A549 (cell line): Measurements from ENCODE around the gene ZNF749. TPM values are rescaled to one million over a fixed set of nuclear protein-coding genes. Genes with fewer than 3 reads are reported as not detected.
A peak's percentile ranks its signal among the peaks of the same experiment; 100 is the strongest.

Experiments used
- ATAC-seq, 2 experiments: fragments of 200-7000 bp in 1 of 2; fragments of >200 bp in 1 of 2; cut with Nextera tagmentation in 1 of 2; cut with Tn5 transposase in 1 of 2; 3 replicates each; pipeline versions ENCODE4 v1.8.0 to v1.9.1; 2018 to 2020; ENCODE audit warnings: mild to moderate bottlenecking in 1 of 2, moderate library complexity in 1 of 2
- CTCF ChIA-PET: fragments of 300-600 bp; sonication (Branson Sonifier 250); formaldehyde crosslinking; extraction: SDS; loops from one replicate; lab custom pipeline; 2021; ENCODE audit warnings: antibody characterized with exemption, inconsistent platforms; lab: Yijun Ruan, JAX
- POLR2A ChIA-PET: fragments of 350-600 bp; formaldehyde crosslinking; extraction: SDS; loops from one replicate; lab custom pipeline; 2021; ENCODE audit warnings: antibody characterized with exemption, inconsistent platforms; lab: Yijun Ruan, JAX
- DNase-seq, 2 experiments: peaks; one replicate each; pipeline versions ENCODE4 v3.0.0 to v3.0.0-alpha.2; 2011 to 2016; ENCODE audit warnings: low read depth in 1 of 2, low spot score in 1 of 2
- FAIRE-seq: peaks from 2 replicates; lab custom pipeline; 2011; peaks lifted over from hg19 to GRCh38; lab: Jason Lieb, UNC
- H3K27ac ChIP-seq, 2 experiments: fragments of >200 bp; sonication (Bioruptor Twin); formaldehyde crosslinking; 3 replicates each; pipeline ENCODE4 v1.5.1; 2016 to 2017
- H3K4me1 ChIP-seq: fragments of >200 bp; sonication (Bioruptor Twin); formaldehyde crosslinking; 3 replicates; pipeline ENCODE4 v1.6.1; 2016
- H3K4me2 ChIP-seq: fragments of >200 bp; sonication (Bioruptor Twin); formaldehyde crosslinking; 3 replicates; pipeline ENCODE4 v1.6.1; 2016
- H3K4me3 ChIP-seq: fragments of >200 bp; sonication (Bioruptor Twin); formaldehyde crosslinking; 3 replicates; pipeline ENCODE4 v1.5.1; 2016
- H3K9me3 ChIP-seq: fragments of >200 bp; sonication (Bioruptor Twin); formaldehyde crosslinking; 3 replicates; pipeline ENCODE4 v1.6.1; 2016
- BHLHE40 ChIP-seq: IDR thresholded peaks from 2 replicates; pipeline ENCODE4 v1.6.1; 2012; ENCODE audit warnings: low read depth, low read length, inconsistent platforms
- CBX2 ChIP-seq: fragments of 200-600 bp; sonication (generic); IDR thresholded peaks from 2 replicates; pipeline ENCODE4 v1.6.1; 2016; ENCODE audit warnings: low read depth, mild to moderate bottlenecking, borderline replicate concordance
- CTCF ChIP-seq: fragments of >200 bp; sonication (Bioruptor Twin); formaldehyde crosslinking; IDR thresholded peaks from 3 replicates; pipeline ENCODE4 v1.5.1; 2016
- E2F6 ChIP-seq: IDR thresholded peaks from 2 replicates; pipeline ENCODE4 v1.6.1; 2012; ENCODE audit warnings: low read depth, borderline replicate concordance
- EHF ChIP-seq: fragments of 250-450 bp; sonication (Bioruptor Pico); IDR thresholded peaks from 2 replicates; pipeline ENCODE4 v1.5.0; 2020; ENCODE audit warnings: mild to moderate bottlenecking
- EHMT2 ChIP-seq: fragments of 200-600 bp; sonication (generic); IDR thresholded peaks from 2 replicates; pipeline ENCODE4 v1.6.1; 2016; ENCODE audit warnings: antibody characterized with exemption, low read depth, mild to moderate bottlenecking, moderate library complexity
- ELK1 ChIP-seq: fragments of 150-350 bp; IDR thresholded peaks from 2 replicates; pipeline ENCODE4 v1.6.1; 2014; ENCODE audit warnings: low read depth, mild to moderate bottlenecking, low read length
- FOSB ChIP-seq: fragments of 250-450 bp; sonication (Bioruptor Pico); IDR thresholded peaks from 2 replicates; pipeline ENCODE4 v1.5.0; 2020; ENCODE audit warnings: mild to moderate bottlenecking, moderate library complexity
- FOXS1 ChIP-seq: fragments of 250-450 bp; sonication (Bioruptor Pico); IDR thresholded peaks from 2 replicates; pipeline ENCODE4 v1.5.0; 2020; ENCODE audit warnings: mild to moderate bottlenecking, moderate library complexity
- HDAC2 ChIP-seq: fragments of 200-600 bp; sonication (generic); IDR thresholded peaks from 2 replicates; pipeline ENCODE4 v1.6.1; 2016
- HOXB13 ChIP-seq: fragments of 250-450 bp; sonication (Bioruptor Pico); IDR thresholded peaks from 2 replicates; pipeline ENCODE4 v1.5.0; 2020; ENCODE audit warnings: low read depth, mild to moderate bottlenecking, moderate library complexity
- HOXB5 ChIP-seq: fragments of 250-450 bp; sonication (Bioruptor Pico); IDR thresholded peaks from 2 replicates; pipeline ENCODE4 v1.5.0; 2020; ENCODE audit warnings: mild to moderate bottlenecking, moderate library complexity
- MAX ChIP-seq: IDR thresholded peaks from 2 replicates; pipeline ENCODE4 v1.6.1; 2012
- NFE2L2 ChIP-seq: fragments of 150-350 bp; conservative IDR thresholded peaks from 2 replicates; pipeline ENCODE4 v1.6.1; 2014; ENCODE audit warnings: low read length
- PBX3 ChIP-seq: IDR thresholded peaks from 2 replicates; pipeline ENCODE4 v1.6.1; 2012
- POLR2A ChIP-seq: IDR thresholded peaks from 2 replicates; pipeline ENCODE4 v1.6.1; 2012; ENCODE audit warnings: mild to moderate bottlenecking, low read length
- RAD21 ChIP-seq, 2 experiments: fragments of >200 bp in 1 of 2; sonication (Bioruptor Twin) in 1 of 2; formaldehyde crosslinking in 1 of 2; IDR thresholded peaks in 1 of 2; conservative IDR thresholded peaks in 1 of 2; 2 replicates in 1 of 2; 3 replicates in 1 of 2; pipeline ENCODE4 v1.6.1; 2012 to 2018; ENCODE audit warnings: inconsistent platforms in 1 of 2
- RCOR1 ChIP-seq: fragments of 150-350 bp; IDR thresholded peaks from 2 replicates; pipeline ENCODE4 v1.6.1; 2014; ENCODE audit warnings: antibody characterized with exemption, low read length, low read depth
- REST ChIP-seq: fragments of 200-600 bp; sonication (generic); IDR thresholded peaks from 2 replicates; pipeline ENCODE4 v1.6.1; 2016; ENCODE audit warnings: antibody characterized with exemption, mild to moderate bottlenecking, moderate library complexity
- RFX5 ChIP-seq: fragments of 450-650 bp; IDR thresholded peaks from 2 replicates; pipeline ENCODE4 v1.7.1; 2014; ENCODE audit warnings: antibody characterized with exemption, mild to moderate bottlenecking, moderate library complexity
- RNF2 ChIP-seq: fragments of 200-600 bp; sonication (generic); IDR thresholded peaks from 2 replicates; pipeline ENCODE4 v1.6.1; 2016; ENCODE audit warnings: low read depth, mild to moderate bottlenecking, antibody characterized with exemption, moderate library complexity, borderline replicate concordance
- TFCP2L1 ChIP-seq: fragments of 250-450 bp; sonication (Bioruptor Pico); IDR thresholded peaks from 2 replicates; pipeline ENCODE4 v1.5.0; 2021; ENCODE audit warnings: mild to moderate bottlenecking
- TP53 ChIP-seq: fragments of 250-450 bp; sonication (Bioruptor Pico); IDR thresholded peaks from 2 replicates; pipeline ENCODE4 v1.5.0; 2021; ENCODE audit warnings: mild to moderate bottlenecking, moderate library complexity
- ZC3H11A ChIP-seq: fragments of 450-650 bp; IDR thresholded peaks from 2 replicates; pipeline ENCODE4 v1.6.1; 2014; ENCODE audit warnings: antibody characterized with exemption, mild to moderate bottlenecking
- whole genome bisulfite sequencing: methylation state at CpG from one replicate; pipeline ENCODE4 v1.1.6; 2017; ENCODE audit errors: missing lambda C conversion rate; 5-methylcytosine and 5-hydroxymethylcytosine counted together
- polyA plus RNA-seq, 4 experiments: library from polyadenylated mRNA; depleted of rRNA in 3 of 4; stranded (reverse); fragments of >200 nt; fragmentation: RNase III in 1 of 4; extraction: RNeasy Plus Mini Kit Qiagen cat#74134 plus additional on column Dnase treatment in 1 of 4; gene quantifications; 2 replicates in 3 of 4; 3 replicates in 1 of 4; pipeline ENCODE4 v1.2.3, GENCODE V29; 2011 to 2017

ZNF749 gene
- polyA plus RNA-seq, 2 of the 4 experiments (the other 2 are of a cell fraction), result 12.4 to 25.2 TPM

GRCh38 chr19:57473646-57474045 lies 38.5 kb downstream of the ZNF749 start:
- Histone ChIP-seq H3K9me3 (peaks cover 98% of the 10 kb centered on the region), H3K4me1 (no peaks in the 10 kb centered on the region), H3K4me2 (no peak overlapping the region)
- WGBS, result 89% methylated on average over 4 of the region's 4 CpGs
- DNase-seq (peak in 1 of 2 experiments; percentile 41), ATAC-seq (no peak)
- POLR2A ChIA-PET, result no interaction called here
- TF ChIP-seq NFE2L2, result no peak
- no peak for TF ChIP-seq POLR2A
- TF ChIP-seq EHMT2, result no peak
- TF ChIP-seq TP53 (CRISPR knock-in tag), result no peak
- no peak for TF ChIP-seq REST
- no peak for TF ChIP-seq EHF (CRISPR knock-in tag)
- no peak for TF ChIP-seq RNF2
- TF ChIP-seq BHLHE40, result no peak
- no peak for TF ChIP-seq CBX2
- no peak for TF ChIP-seq TFCP2L1 (CRISPR knock-in tag)
- TF ChIP-seq HDAC2, result no peak
- no peak for TF ChIP-seq ELK1
- no peak for TF ChIP-seq FOXS1
- TF ChIP-seq FOSB (CRISPR knock-in tag), result no peak
- no peak for TF ChIP-seq ZC3H11A
- TF ChIP-seq RFX5, result no peak
- no peak for TF ChIP-seq MAX
- no peak for TF ChIP-seq HOXB5 (CRISPR knock-in tag)
- no peak for TF ChIP-seq RCOR1
- TF ChIP-seq, all 56 proteins: peak for 0
- Histone ChIP-seq H3K27ac (no peak overlapping the region), H3K4me3 (no peak overlapping the region)
- no peak for FAIRE-seq
- CTCF ChIA-PET, result interaction anchor here (0.5 kb wide), 1 partner anchor 627 kb away, joined by 3 read pairs; no protein-coding TSS in a partner anchor

- ATAC-seq (peak; percentile 99 to 100), FAIRE-seq (peak; percentile 83)
- WGBS, result 11% methylated on average over 33 of the region's 38 CpGs
- H3K27ac ChIP-seq, result peak within 1 kb of the TSS; percentile 60 to 77; a peak in 5 of 6 replicates
- peaks cover 93% of the 10 kb centered on the region for H3K9me3 ChIP-seq
- POLR2A ChIA-PET, result interaction anchor here (0.6 kb wide), 1 partner anchor 885 kb away, joined by 4 read pairs; no protein-coding TSS in a partner anchor
- H3K4me2 ChIP-seq, result peak within 1 kb of the TSS; percentile 66
- H3K4me3 ChIP-seq, result peak within 1 kb of the TSS; percentile 57
- CTCF ChIA-PET, result interaction anchor here (1.1 to 1.4 kb wide), 2 partner anchors 13 to 112 kb away, joined by 3 to 6 read pairs; no protein-coding TSS in a partner anchor
- TF ChIP-seq HOXB13 (CRISPR knock-in tag) (peak; percentile 25; the same call in 1 of the 2 replicates), FOXS1 (no peak), PBX3 (no peak), E2F6 (0 out of 2 replicates have a peak, but pooled peaks have one; percentile 8), RAD21 (conservative IDR thresholded peaks at IDR 0.05 in 1 of 2, IDR thresholded peaks at IDR 0.05 in 1 of 2) (0 out of 5 replicates have a peak, but pooled peaks of 1 of the 2 experiments have one; percentile 20), CTCF (no peak), HOXB5 (CRISPR knock-in tag) (peak; percentile 47; the same call in 1 of the 2 replicates), MAX (0 out of 2 replicates have a peak, but pooled peaks have one; percentile 15)
- TF ChIP-seq, all 56 proteins: peak for 5
- no peaks in the 10 kb centered on the region for H3K4me1 ChIP-seq
- peak; percentile 89 to 96 for DNase-seq
Observed at GRCh38 chr19:57477191-57478008, 42.3 kb downstream of the ZNF749 start, which contains the start of gene ZNF772. ZNF772 (minus strand) TSS chr19:57477566; CDS start chr19:57477309, 257 bp downstream.
